RWPE1 (cell line): ENCODE data around the gene ZNF451.

Experiments
- CTCF ChIA-PET: fragments of 350-600 bp; sonication (Branson Sonifier 250); formaldehyde crosslinking; extraction: SDS; loops from one replicate; lab custom pipeline; 2021; lab: Yijun Ruan, JAX
- POLR2A ChIA-PET: fragments of 400-600 bp; formaldehyde crosslinking; extraction: SDS; loops from one replicate; lab custom pipeline; 2020; ENCODE audit warnings: antibody characterized with exemption; ENCODE audit not compliant: low non-redundant PET; lab: Yijun Ruan, JAX
- DNase-seq: peaks from one replicate; pipeline ENCODE4 v3.0.0; 2012; ENCODE audit warnings: low spot score
- H3K27ac ChIP-seq: fragments of 450-650 bp; 2 replicates; pipeline ENCODE4 v1.5.1; 2017
- CTCF ChIP-seq: fragments of 450-650 bp; conservative IDR thresholded peaks from 2 replicates; pipeline ENCODE4 v1.5.1; 2017; ENCODE audit warnings: low read depth, mild to moderate bottlenecking

Gene ZNF451

GRCh38 chr6:57216235-57217101 lies 126.5 kb downstream of the ZNF451 start:
- DNase-seq, result no peak
- ChIA-PET POLR2A (no interaction called here), CTCF (no interaction called here)
- no peak overlapping the region for H3K27ac ChIP-seq
- no peak for TF ChIP-seq CTCF

- CTCF ChIA-PET, result interaction anchor here (0.6 kb wide), 1 partner anchor 11 kb away, joined by 5 read pairs; no protein-coding TSS in a partner anchor
- no peak for DNase-seq
- POLR2A ChIA-PET, result no interaction called here
- no peak for TF ChIP-seq CTCF
- H3K27ac ChIP-seq, result no peak overlapping the region
These were observed 127.3 kb downstream of the ZNF451 start for GRCh38 chr6:57217270-57217669.
